ENCODE data around the gene RDH12. TPM values are rescaled to one million over a fixed set of nuclear protein-coding genes. Genes with fewer than 3 reads are reported as not detected.

Gene RDH12
- total and polyA plus RNA-seq, 2 donors (not counting 3 experiments of a cell fraction or from before 2014, with no cell fraction given) = not detected

GRCh38 chr14:67683842-67684241 is 17.8 kb upstream of the RDH12 start:
- Histone ChIP-seq H3K79me2 (ENCODE audit: control insufficient read depth, insufficient read depth, low read length) (peaks cover 24% of the 10 kb centered on the region), H3K27me3 (ENCODE audit: control insufficient read depth in 2 of 2, insufficient read depth in 2 of 2, low read length in 2 of 2) (no peaks in the 10 kb centered on the region), H3K4me3 (replicated peaks in 1 of 3; ENCODE audit: insufficient read depth in 1 of 3, low read depth in 1 of 3, low read length in 3 of 3) (no peak overlapping the region), H3K9me3 (replicated peaks; ENCODE audit: control insufficient read depth, insufficient read depth, low read length) (no peaks in the 10 kb centered on the region), H3K27ac (ENCODE audit: insufficient read depth, low read depth, low read length) (no peak overlapping the region), H2AFZ (ENCODE audit: low read depth, low read length) (no peak overlapping the region), H3K9ac (replicated peaks; ENCODE audit: extremely low read depth, insufficient read depth, low read length) (no peak overlapping the region), H3K4me2 (ENCODE audit: insufficient read depth, low read length) (no peak overlapping the region), H4K20me1 (replicated peaks; ENCODE audit: control insufficient read depth, extremely low read depth, insufficient read depth, low read length) (no peaks in the 10 kb centered on the region), H3K9me1 (replicated peaks; ENCODE audit: control insufficient read depth, extremely low read depth, insufficient read depth, low read length) (no peaks in the 10 kb centered on the region), H3K4me1 (ENCODE audit: control insufficient read depth, extremely low read depth, insufficient read depth, low read length) (peaks cover 17% of the 10 kb centered on the region), H3K36me3 (ENCODE audit: control insufficient read depth in 2 of 2, extremely low read depth in 1 of 2, insufficient read depth in 2 of 2, low read length in 2 of 2) (peaks cover 4 to 13% of the 10 kb centered on the region in 2 experiments)
- FAIRE-seq (no peak), DNase-seq (ENCODE audit: low read depth, low spot score) (no peak)
- ChIA-PET POLR2A (no interaction called here), CTCF (interaction anchor here (1.2 kb wide), 1 partner anchor 84 kb away, joined by 3 read pairs; the partner anchor contains the start of gene PIGH)
- no peak for TF ChIP-seq GATA2 (IDR thresholded peaks at IDR 0.05; ENCODE audit: insufficient read depth, insufficient read length, low read depth, low read length)
- no peak for TF ChIP-seq FOS (IDR thresholded peaks at IDR 0.05; ENCODE audit: borderline replicate concordance, insufficient read depth, low read length)
- TF ChIP-seq CTCF (IDR thresholded peaks at IDR 0.05; ENCODE audit: extremely low read depth in 1 of 2, insufficient read depth in 1 of 2, low read depth in 1 of 2, low read length in 2 of 2) = no peak
- TF ChIP-seq POLR2AphosphoS5 (IDR thresholded peaks at IDR 0.05; ENCODE audit: insufficient read depth, low read depth, low read length) = no peak
- no peak for TF ChIP-seq EZH2 (IDR thresholded peaks at IDR 0.05; ENCODE audit: borderline replicate concordance, low read depth, low read length, severe bottlenecking)
- TF ChIP-seq MYC (IDR thresholded peaks at IDR 0.05; ENCODE audit: low read depth, low read length) = no peak
- no peak for TF ChIP-seq POLR2A (IDR thresholded peaks at IDR 0.05; ENCODE audit: low read depth, low read length)
- TF ChIP-seq JUN (IDR thresholded peaks at IDR 0.05; ENCODE audit: borderline replicate concordance, insufficient read depth, insufficient read length, low read depth) = no peak
- no peak for TF ChIP-seq MAX (IDR thresholded peaks at IDR 0.05; ENCODE audit: insufficient read depth, insufficient read length)
- dilution Hi-C loops (cut with MboI; ENCODE audit: extremely low pct_ligation_motif_present, low sequenced_read_pairs) (no loop called here), intact Hi-C loops (cut with micrococcal nuclease) (no loop called here)
- no TSS peak for BruUV-seq (replicated peaks)
